GM18511 (cell line): Measurements from ENCODE around the gene FBN1.

Experiments used
- ATAC-seq: cut with Tn5 transposase; IDR thresholded peaks from one replicate; pipeline ENCODE4 v1.9.1; 2021; ENCODE audit warnings: mild to moderate bottlenecking, moderate library complexity; ENCODE audit not compliant: unreplicated experiment

FBN1 gene

DNA sequence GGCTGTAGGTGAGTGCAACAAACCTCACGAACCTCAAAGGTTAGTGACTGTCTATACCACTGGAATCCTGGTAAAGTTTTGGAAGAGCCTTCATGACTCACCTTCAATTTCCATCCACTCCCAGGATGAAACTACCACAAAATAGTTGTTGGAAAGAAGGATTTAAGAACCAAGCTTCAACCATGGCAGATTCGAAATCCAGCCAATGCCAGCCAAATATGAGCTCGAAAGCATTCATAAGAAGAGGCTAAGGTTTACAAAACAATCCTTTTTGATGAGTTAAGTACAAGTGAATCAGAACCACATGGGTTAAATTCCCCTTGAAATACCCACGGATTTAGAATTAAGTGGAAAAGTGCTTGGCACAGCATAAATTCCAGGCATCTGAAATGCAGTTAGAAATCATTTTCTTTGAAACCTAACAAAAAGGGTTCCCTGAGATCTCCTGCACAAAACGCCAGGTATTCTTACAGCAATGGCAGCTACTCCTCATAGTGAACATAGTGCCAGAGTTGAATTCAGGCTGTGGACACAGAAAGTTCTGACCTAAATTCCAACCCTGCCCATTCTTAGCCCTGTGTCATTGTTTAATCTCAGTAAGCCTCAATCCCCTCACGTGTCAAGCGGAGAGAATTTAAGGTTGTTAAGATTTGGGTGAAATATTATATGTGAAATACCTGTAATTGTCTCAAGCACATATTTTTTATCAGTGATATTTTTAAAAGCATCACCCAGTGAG lies 89.2 kb downstream of the FBN1 start:
- no peak for ATAC-seq

GRCh38 chr15:48555241-48555881 lies 90.1 kb downstream of the FBN1 start:
- no peak for ATAC-seq

- no peak for ATAC-seq
These were observed 91.4 kb downstream of the FBN1 start for GRCh38 chr15:48554112-48554511.

DNA sequence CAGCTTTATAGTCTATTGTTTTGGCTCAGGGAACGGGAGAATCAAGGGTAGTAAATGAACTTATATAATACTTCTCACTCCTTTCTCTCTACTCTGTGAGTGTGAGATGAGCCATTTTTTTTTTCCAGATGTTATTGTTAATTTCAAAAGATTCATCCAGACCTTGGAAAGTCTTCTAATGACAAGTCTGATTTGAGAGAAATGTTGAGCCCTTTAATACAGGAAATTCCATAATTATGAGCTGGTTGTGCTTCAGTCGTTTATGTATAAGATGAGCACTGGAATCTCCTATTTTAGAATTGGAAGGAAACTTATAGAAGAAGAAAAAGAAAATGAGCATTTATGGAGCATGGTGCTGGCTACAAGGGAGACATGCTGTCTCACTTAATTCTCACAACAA lies 92.0 kb downstream of the FBN1 start:
- no peak for ATAC-seq

DNA sequence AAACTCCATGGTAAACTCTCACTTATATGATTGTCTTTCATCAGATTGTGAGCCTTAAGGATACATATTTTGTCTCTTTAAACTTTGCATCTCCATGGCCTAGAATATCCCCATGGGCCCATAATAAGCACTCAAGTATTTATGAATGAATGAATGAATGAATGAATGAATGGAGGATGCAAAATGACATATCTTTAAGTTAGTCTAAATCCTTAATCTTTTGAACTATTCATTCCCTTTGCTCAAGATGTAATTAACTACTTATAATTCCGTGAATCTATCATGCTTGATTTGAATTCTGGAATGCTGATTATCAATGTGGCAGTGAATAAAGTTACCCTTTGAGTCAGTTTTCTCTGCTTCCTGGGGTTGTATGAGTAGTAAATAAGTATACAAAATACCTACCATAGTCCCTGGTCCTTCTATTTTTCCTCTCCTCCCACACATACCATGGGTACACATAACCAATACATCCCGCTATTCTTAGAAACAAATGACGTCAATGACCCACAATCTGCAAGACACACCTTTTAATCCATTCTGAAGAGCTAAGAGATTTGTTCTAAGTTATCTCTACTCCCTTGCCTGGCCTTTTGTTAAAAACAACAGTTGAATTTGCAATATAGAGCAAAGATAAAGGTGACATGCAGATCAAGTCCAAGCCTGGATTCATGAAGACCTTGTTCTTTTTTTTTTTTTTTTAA lies 94.5 kb downstream of the FBN1 start:
- ATAC-seq = no peak

- ATAC-seq = no peak
These were observed 97.1 kb downstream of the FBN1 start for GRCh38 chr15:48548455-48548854.

GRCh38 chr15:48547286-48547685 lies 98.2 kb downstream of the FBN1 start:
- no peak for ATAC-seq

DNA sequence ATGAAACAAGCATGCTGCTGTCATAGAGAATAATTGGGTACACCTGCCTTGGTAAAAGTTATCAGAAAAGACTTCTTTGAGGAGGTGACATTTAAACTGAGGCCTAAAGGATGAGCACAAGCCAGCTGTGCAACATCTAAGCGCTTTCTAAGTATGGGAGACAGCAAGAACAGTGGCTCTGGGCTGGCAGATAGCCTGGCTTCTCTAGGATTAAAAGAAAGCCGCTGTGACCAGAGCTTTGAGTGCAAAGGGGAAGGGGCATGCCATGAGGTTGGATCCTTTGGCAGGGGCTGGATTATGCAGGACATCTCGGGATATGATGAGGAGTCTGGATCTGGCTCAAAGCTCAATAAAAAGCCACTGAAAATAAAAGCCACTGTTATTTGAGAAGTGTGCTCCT lies 99.2 kb downstream of the FBN1 start:
- no peak for ATAC-seq

DNA sequence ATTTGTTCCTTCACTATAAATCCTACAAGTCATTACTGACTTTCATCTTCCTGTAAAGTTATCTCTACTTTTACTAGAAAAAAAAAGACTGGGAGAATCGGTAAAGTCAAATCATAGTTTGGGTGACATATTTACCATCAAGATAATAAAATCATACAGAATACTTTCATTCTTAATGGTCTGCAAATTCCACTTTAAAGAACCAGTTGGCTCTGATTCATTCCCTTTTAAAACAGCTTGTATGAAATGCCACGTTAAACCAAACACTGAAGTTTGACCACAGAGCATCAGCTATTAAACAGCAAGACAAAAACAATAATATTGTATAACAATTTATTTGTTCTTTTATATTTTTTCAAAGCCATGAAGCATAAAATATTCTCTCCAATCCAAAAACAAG lies 100.7 kb downstream of the FBN1 start:
- ATAC-seq = no peak

DNA sequence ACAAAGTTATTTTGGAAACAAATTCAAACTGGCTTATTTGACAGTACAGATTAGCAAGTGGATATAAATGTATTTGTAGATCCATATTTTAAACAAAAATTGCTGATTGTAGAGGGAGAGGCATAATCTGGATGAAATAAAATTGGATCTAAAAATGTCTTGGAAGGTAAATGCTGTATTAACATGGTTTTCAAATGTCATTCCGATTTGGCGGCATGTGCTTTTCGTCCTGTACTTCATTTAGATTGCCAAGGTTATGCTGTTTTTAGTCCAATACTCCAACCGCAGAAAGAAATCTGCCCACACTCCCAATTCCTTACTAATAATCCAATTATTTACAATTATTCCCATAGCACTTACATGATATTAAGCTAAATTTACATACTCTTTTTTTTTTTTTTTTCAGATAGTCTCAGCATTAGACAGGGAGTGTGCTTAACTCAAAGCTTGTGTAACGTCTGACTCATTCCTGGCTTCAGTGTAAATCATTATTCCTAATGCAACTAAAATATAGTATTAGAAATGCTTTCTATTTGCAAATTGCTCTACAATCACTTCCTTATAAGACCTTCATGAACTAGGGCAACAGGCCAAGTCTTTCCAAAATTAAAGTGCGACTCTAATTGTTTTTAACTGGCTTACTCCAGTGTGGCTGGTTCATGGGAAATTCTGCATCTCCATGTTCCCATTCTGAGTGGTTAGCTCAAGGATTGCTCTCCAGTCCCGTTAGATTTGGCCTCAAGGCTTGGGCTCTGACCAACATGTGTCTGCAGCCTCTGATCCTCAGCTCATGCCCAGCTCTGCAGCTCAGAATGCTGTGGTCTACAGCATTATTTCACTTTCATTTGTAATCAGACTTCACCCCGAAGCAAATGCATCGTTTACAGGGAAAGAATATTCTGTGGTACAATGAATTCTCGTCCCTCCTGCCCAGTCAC lies 103.9 kb downstream of the FBN1 start:
- peak; percentile 98 for ATAC-seq

- no peak for ATAC-seq
These were observed 104.8 kb downstream of the FBN1 start for GRCh38 chr15:48540756-48541155.

GRCh38 chr15:48538941-48539340 lies 106.6 kb downstream of the FBN1 start:
- no peak for ATAC-seq

- no peak for ATAC-seq
These were observed 108.0 kb downstream of the FBN1 start for GRCh38 chr15:48537271-48538113.

DNA sequence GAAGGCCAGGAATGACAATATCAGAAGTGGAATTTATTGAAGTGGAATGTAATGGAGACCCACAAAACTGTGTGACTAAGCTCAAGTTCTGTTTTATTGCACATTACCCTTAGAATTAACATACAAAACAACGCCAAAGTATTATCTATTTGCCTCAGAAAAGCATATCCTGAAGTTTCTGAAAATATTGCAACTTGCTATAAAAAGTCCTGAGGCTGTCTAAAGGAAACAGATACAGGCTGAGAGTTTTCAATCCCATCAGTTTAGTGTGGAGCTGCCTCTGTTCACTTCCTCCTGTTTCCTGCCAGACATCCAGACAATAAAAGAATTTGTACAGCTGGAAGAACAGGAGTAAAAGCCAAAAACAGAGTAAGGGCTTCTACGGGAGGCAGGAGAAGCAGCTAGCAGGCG lies 108.8 kb downstream of the FBN1 start:
- ATAC-seq = no peak

GRCh38 chr15:48533982-48534381 lies 111.5 kb downstream of the FBN1 start:
- no peak for ATAC-seq

- no peak for ATAC-seq
These were observed 112.6 kb downstream of the FBN1 start for GRCh38 chr15:48532946-48533345.

DNA sequence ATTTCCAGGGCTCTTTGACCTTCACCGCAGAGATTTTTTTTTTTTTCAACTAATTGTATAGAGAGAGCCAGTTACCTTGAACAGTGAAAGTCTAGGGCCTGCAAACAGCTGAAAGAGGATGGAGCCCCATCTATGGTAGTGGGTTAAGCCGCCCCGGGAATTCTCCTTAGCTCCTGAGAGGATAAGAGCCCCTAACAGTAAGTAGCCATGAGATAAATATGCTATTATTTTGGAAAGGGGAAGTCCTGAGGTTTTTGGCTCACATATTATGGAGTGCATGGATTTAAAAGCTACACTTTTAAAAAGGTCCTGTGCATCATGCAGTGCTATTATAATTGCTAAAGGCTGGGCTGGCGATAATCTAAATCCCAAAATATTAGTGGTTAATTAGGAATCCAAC lies 115.0 kb downstream of the FBN1 start:
- ATAC-seq = no peak

DNA sequence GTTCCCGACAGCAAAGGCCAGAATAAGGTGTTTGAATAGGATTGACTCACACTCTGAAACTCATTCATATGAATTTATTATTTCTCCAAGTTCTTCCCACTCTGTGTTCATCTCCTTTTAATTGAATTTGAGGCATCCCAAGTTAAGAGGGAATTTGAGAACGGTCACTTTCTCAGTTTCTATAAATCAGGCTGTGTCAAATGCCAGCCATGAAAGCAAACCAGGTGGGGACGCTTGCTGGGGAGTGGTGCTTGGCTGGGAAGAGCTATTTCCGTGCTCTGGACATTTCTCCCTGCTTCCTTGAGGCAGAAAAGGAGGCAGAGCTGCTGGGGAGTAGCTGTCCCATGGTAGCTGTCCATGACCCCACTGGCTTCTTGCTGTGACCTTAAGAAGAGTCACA lies 116.6 kb downstream of the FBN1 start:
- ATAC-seq = no peak

GRCh38 chr15:48527517-48527916 lies 118.0 kb downstream of the FBN1 start:
- no peak for ATAC-seq

DNA sequence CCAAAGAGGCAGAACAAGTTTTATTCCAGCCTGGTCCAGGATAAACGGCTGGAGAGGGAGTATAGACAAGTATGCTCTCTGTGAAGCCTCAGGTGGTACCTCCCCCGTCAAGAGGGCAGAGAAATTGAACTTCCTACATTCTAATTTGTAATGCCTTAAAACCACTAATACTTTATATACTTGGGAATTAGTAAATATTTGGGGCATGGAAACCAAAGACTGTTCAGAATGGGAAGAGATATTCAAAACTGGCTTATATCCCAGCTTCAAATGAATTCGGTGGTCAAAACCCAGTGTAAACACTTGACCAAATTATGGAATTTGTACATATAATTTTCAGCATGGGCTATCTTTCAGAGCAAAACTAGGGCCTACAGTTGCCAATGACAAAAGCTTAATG lies 122.6 kb downstream of the FBN1 start:
- no peak for ATAC-seq
